Parathyroid adenoma (tissue), 2 donors: Measurements from ENCODE around the gene P2RX2.

Source experiments
- H2AFZ ChIP-seq: fragments of 300-600 bp; sonication (generic); one replicate; pipeline ENCODE4 v1.7.0; 2017; ENCODE audit warnings: antibody characterized with exemption, mild to moderate bottlenecking
- H3K27ac ChIP-seq: fragments of 300-600 bp; sonication (generic); one replicate; pipeline ENCODE4 v1.7.0; 2017
- H3K27me3 ChIP-seq: fragments of 300-600 bp; sonication (generic); one replicate; pipeline ENCODE4 v1.7.0; 2017; ENCODE audit warnings: low read length; ENCODE audit not compliant: control insufficient read depth, insufficient read depth
- H3K36me3 ChIP-seq: fragments of 300-600 bp; sonication (generic); one replicate; pipeline ENCODE4 v1.7.0; 2017; ENCODE audit warnings: low read length; ENCODE audit not compliant: control insufficient read depth, insufficient read depth
- H3K4me1 ChIP-seq: fragments of 300-600 bp; sonication (generic); one replicate; pipeline ENCODE4 v1.7.0; 2017; ENCODE audit warnings: control low read depth
- H3K4me2 ChIP-seq: fragments of 300-600 bp; sonication (generic); one replicate; pipeline ENCODE4 v1.7.0; 2017; ENCODE audit warnings: low read length
- H3K4me3 ChIP-seq: fragments of 300-600 bp; sonication (generic); one replicate; pipeline ENCODE4 v1.7.0; 2017; ENCODE audit warnings: low read depth, low read length
- H3K79me2 ChIP-seq: fragments of 300-600 bp; sonication (generic); one replicate; pipeline ENCODE4 v1.7.0; 2017; ENCODE audit warnings: control low read depth
- H3K9ac ChIP-seq: fragments of 300-600 bp; sonication (generic); one replicate; pipeline ENCODE4 v1.7.0; 2017; ENCODE audit warnings: mild to moderate bottlenecking
- H3K9me3 ChIP-seq: fragments of 300-600 bp; sonication (generic); one replicate; pipeline ENCODE4 v1.7.0; 2017; ENCODE audit warnings: low read length; ENCODE audit not compliant: control insufficient read depth
- TF ChIP-seq, protein P1 (sequence below): fragments of 300-600 bp; sonication (generic); IDR thresholded peaks from one replicate; pipeline ENCODE4 v1.7.0; 2017; ENCODE audit warnings: antibody characterized with exemption, mild to moderate bottlenecking
- donor health status: primary hyperparathyroidism.

Gene P2RX2

DNA sequence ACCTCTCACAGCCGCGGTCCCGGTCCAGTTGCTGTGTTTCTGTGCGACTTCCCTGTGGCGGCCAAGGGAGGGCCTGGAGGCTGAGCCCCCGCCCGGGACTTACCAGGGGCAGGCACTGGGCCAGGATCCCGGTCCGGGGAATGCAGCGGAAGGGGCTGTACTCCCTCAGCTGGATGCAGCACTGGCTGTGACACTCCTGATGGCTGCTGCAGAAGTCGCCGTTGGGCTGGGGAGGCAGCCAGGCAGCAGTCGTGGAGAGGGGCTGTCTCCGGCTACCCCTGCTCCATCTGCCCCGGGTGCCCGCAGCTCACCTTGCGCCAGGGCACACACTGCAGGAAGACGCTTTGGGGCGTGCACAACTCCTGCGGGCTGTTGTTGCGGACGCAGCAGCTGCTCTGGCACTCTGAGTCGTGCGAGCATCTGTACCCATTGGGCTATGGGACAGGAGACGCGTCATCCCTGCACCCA, 14.4 kb upstream of the P2RX2 start:
- Histone ChIP-seq H3K4me1 (peaks cover 4% of the 10 kb centered on the region), H3K9ac (no peak overlapping the region)
- TF ChIP-seq, protein P1, sequence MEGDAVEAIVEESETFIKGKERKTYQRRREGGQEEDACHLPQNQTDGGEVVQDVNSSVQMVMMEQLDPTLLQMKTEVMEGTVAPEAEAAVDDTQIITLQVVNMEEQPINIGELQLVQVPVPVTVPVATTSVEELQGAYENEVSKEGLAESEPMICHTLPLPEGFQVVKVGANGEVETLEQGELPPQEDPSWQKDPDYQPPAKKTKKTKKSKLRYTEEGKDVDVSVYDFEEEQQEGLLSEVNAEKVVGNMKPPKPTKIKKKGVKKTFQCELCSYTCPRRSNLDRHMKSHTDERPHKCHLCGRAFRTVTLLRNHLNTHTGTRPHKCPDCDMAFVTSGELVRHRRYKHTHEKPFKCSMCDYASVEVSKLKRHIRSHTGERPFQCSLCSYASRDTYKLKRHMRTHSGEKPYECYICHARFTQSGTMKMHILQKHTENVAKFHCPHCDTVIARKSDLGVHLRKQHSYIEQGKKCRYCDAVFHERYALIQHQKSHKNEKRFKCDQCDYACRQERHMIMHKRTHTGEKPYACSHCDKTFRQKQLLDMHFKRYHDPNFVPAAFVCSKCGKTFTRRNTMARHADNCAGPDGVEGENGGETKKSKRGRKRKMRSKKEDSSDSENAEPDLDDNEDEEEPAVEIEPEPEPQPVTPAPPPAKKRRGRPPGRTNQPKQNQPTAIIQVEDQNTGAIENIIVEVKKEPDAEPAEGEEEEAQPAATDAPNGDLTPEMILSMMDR, result no peak

DNA sequence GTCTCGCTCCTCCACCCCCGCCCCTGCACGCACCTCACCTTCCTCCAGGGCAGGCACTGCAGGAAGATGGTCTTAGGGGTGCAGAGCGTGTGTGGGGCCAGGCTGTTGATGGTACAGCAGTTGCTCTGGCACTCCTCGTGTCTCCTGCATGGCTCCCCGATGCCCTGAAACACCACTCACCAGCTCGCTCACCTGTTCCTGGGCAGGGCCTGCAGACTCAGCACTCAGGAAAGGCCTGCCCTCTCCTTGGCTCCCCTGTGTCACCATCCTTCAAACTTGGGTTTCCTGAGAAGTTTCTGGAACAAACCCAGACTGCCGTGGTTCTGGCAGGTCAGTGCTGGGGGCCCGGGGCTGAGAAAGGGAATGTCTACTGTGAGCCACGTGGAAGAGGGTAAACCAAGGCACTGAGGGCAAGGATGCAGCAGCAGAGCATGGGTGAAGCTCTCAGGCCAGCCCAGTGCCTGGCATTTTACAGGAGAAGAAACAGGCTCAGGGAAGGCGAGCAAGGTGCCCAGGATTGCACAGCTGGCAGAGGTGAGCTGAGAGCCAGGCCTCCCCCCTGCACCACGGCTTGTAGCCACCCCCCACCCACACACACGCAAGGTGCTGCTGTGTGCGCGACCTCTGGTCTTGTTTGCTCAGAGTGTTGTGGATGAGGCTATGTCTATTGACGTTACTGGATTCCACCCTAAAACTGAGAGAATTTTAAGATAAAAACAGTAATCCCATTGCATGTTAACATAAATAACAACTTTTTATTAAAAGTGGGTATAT, 13.7 kb upstream of the P2RX2 start:
- Histone ChIP-seq H3K36me3 (no peaks in the 10 kb centered on the region), H2AFZ (no peak overlapping the region), H3K9ac (no peak overlapping the region), H3K79me2 (no peaks in the 10 kb centered on the region), H3K27me3 (peaks cover 4% of the 10 kb centered on the region), H3K4me1 (peaks cover 4% of the 10 kb centered on the region), H3K4me2 (no peak overlapping the region), H3K4me3 (no peak overlapping the region), H3K27ac (no peak overlapping the region), H3K9me3 (no peaks in the 10 kb centered on the region)
- TF ChIP-seq, protein P1, result no peak

More for the DNA sequence above, 14.4 kb upstream of the P2RX2 start:
- Histone ChIP-seq H3K79me2 (no peaks in the 10 kb centered on the region), H3K9me3 (no peaks in the 10 kb centered on the region), H3K36me3 (no peaks in the 10 kb centered on the region), H3K27ac (peak overlapping the region; percentile 32), H2AFZ (no peak overlapping the region), H3K4me2 (peak overlapping the region; percentile 13), H3K4me3 (no peak overlapping the region), H3K27me3 (peaks cover 4% of the 10 kb centered on the region)

DNA sequence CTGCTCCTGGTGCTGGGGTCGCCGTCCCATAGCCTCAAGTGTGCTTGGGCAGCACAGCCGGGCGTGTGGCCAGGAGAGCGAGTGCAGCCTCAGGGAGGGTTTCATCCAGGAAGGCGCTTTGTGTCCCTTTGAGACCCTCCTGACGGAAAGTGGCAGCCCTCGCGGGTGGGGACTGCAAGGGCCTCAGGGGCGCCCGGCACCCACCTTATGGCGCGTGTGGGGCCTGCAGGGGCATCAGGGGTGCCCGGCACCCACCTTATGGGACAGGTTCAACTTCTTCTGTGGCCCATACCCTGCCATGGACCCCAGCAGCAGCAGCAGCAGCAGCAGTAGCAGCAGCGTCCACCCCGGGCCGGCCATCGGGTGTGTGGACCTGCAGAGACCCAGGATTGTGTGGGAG, 12.7 kb upstream of the P2RX2 start:
- Histone ChIP-seq H3K4me1 (peaks cover 4% of the 10 kb centered on the region), H3K27ac (no peak overlapping the region), H3K4me3 (no peak overlapping the region), H3K9ac (no peak overlapping the region), H3K9me3 (no peaks in the 10 kb centered on the region), H3K4me2 (no peak overlapping the region), H2AFZ (no peak overlapping the region), H3K27me3 (peaks cover 4% of the 10 kb centered on the region), H3K79me2 (no peaks in the 10 kb centered on the region), H3K36me3 (no peaks in the 10 kb centered on the region)
- TF ChIP-seq, protein P1, result no peak

DNA sequence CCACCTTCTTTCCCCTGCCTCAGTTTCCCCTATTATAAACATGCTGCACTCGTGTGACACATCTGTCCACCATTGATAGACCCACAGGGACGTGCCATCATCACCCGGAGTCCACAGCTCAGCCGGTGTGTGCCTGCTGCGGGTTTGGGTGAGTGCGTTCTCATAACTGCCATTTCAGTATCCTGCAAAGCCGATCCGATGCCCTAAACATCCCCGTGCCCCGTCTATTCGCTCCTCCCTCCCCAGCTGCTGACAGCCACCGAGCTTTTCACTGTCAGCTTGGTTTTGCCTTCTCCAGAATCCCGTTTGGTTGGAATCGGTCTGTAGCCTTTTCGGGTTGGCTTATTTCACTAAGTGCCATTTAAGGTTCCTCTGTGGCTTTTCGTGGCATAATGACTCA, 12.1 kb upstream of the P2RX2 start:
- no peak overlapping the region for H2AFZ ChIP-seq
- no peak overlapping the region for H3K4me3 ChIP-seq
- H3K36me3 ChIP-seq, result no peaks in the 10 kb centered on the region
- H3K27me3 ChIP-seq, result peaks cover 4% of the 10 kb centered on the region
- H3K9me3 ChIP-seq, result no peaks in the 10 kb centered on the region
- no peaks in the 10 kb centered on the region for H3K79me2 ChIP-seq
- H3K9ac ChIP-seq, result no peak overlapping the region
- H3K27ac ChIP-seq, result no peak overlapping the region
- no peak overlapping the region for H3K4me2 ChIP-seq
- peaks cover 4% of the 10 kb centered on the region for H3K4me1 ChIP-seq
- TF ChIP-seq, protein P1, result no peak

DNA sequence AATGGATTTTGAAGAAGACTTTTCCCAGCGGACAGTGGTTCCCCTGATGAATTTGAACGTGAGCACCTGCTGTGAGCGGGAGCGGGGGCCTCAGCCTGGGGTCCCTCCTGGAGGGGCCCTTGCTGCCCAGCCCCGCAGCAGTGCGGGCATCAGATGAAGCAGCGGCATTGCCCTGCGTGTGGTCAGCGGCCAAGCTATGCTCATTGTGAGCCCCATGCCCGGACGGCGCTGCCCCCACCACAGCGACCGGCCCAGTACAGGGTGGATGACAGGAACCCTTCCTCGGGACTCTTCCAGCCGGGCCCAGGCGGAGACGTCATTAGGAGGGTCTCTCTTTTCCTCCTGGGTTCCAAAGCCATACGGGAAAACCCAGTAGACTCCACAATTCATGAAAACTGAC, 11.6 kb upstream of the P2RX2 start:
- Histone ChIP-seq H3K79me2 (no peaks in the 10 kb centered on the region), H3K27ac (no peak overlapping the region), H3K4me3 (no peak overlapping the region), H3K4me1 (peaks cover 4% of the 10 kb centered on the region), H3K9ac (no peak overlapping the region), H3K36me3 (no peaks in the 10 kb centered on the region), H3K4me2 (no peak overlapping the region), H2AFZ (no peak overlapping the region), H3K27me3 (peaks cover 4% of the 10 kb centered on the region), H3K9me3 (no peaks in the 10 kb centered on the region)
- TF ChIP-seq, protein P1, result no peak
